Heart right ventricle (tissue), 16 donors: ENCODE measurements around the gene OPRM1. TPM values are rescaled to one million over a fixed set of nuclear protein-coding genes. Genes with fewer than 3 reads are reported as not detected.

Source experiments
- ATAC-seq, 8 donors: fragments of 200-7000 bp; cut with Tn5 transposase; one replicate each; pipeline ENCODE4 v1.9.1; 2020; ENCODE audit warnings: mild to moderate bottlenecking in 8 of 8, moderate library complexity in 8 of 8, moderate number of reproducible peaks in 1 of 8
- DNase-seq, 2 donors: peaks; one replicate each; pipeline ENCODE4 v3.0.0-alpha.2; 2020
- H3K27ac ChIP-seq, 10 donors: fragments of 200-600 bp; sonication (generic) in 2 of 10; one replicate each; pipeline versions ENCODE4 v1.5.0 to v1.8.0; 2020 to 2022; ENCODE audit warnings: mild to moderate bottlenecking in 3 of 10
- H3K27me3 ChIP-seq, 7 donors: fragments of 200-600 bp; one replicate each; pipeline ENCODE4 v1.8.0; 2021 to 2022; ENCODE audit warnings: mild to moderate bottlenecking in 2 of 7
- H3K36me3 ChIP-seq, 9 donors: fragments of 200-600 bp; sonication (generic) in 1 of 9; one replicate each; pipeline versions ENCODE4 v1.5.0 to v1.8.0; 2020 to 2022; ENCODE audit warnings: mild to moderate bottlenecking in 2 of 9
- H3K4me1 ChIP-seq, 9 donors: fragments of 200-600 bp; sonication (generic) in 1 of 9; one replicate each; pipeline versions ENCODE4 v1.5.0 to v1.8.0; 2020 to 2022; ENCODE audit warnings: mild to moderate bottlenecking in 4 of 9
- H3K4me3 ChIP-seq, 10 donors: fragments of 200-600 bp; sonication (generic) in 2 of 10; one replicate each; pipeline versions ENCODE4 v1.5.0 to v1.8.0; 2020 to 2022; ENCODE audit warnings: mild to moderate bottlenecking in 7 of 10, moderate library complexity in 2 of 10
- H3K9me3 ChIP-seq, 11 donors: fragments of 200-600 bp in 10 of 11; sonication (generic) in 2 of 11; one replicate each; pipeline versions ENCODE4 v1.5.0 to v1.8.0; 2013 to 2022; ENCODE audit warnings: mild to moderate bottlenecking in 2 of 11, control low read depth in 1 of 11, moderate library complexity in 1 of 11
- WGBS, 2 donors: extraction: QIAGEN DNeasy Blood & Tissue Kit; methylation state at CpG; one replicate each; pipeline ENCODE4 v1.1.7; 2013; ENCODE audit warnings: inconsistent platforms in 1 of 2; 5-methylcytosine and 5-hydroxymethylcytosine counted together
- intact Hi-C, 10 donors: fragments of 100-400 bp; cut with DNase I; formaldehyde crosslinking; loops; one replicate each; pipeline versions ENCODE4 v1.11.1 to v1.14.2; 2022
- polyA plus RNA-seq, 2 donors: library from polyadenylated mRNA; stranded (reverse); fragments of 200-250 nt; gene quantifications; one replicate each; pipeline ENCODE4 v1.2.3, GENCODE V29; 2013
- total RNA-seq, 10 donors: library from RNA; stranded (reverse); fragmentation: NEBNext Ultra II Directional in 3 of 10; extraction: Animal tissue kit (Norgen Biotek cat#: 25700) in 3 of 10; gene quantifications; one replicate each; pipeline versions ENCODE4 v1.2.1 to v1.2.4, GENCODE V29; 2021 to 2023
- TF ChIP-seq, protein P1 (sequence below), 9 donors: fragments of 200-600 bp; sonication (generic) in 2 of 9; IDR thresholded peaks; one replicate each; pipeline versions ENCODE4 v1.5.0 to v1.8.0; 2021 to 2022; ENCODE audit warnings: antibody characterized with exemption in 9 of 9, mild to moderate bottlenecking in 5 of 9, moderate library complexity in 1 of 9
- donor health status: Arrhythmogenic right ventricular cardiomyopathy.
- donor health status: ischemic (EF 13 %, LVEDD 7.1; RV severe dilation, severe dysfunction).
- donor health status: healthy with polysubstance abuse.
- donor health status: DM: no; HTN: yes; CAD: no.
- donor health status: DM: no; HTN: no; CAD: no.
- donor health status: ischemic (EF 25% LVEDD 6.9; RV normal size, moderate dysfunction).
- donor health status: ischemic (EF 25% LVEDD 5.7; RV mildly dilated, moderate dysfunction).
- donor health status: healthy.
- donor health status: DM: yes; HTN: yes; CAD: no.
- donor health status: Ischemic cardiomyopathy.
- donor health status: ischemic (EF 35%, LVEDD 5.7; RV mildly dilated, moderate dysfunction).
- donor health status: nonischemic (EF 11% LVEDD 7.7; RV severe dilation, severe dysfunction).
- donor health status: DM: yes; HTN: yes; CAD: no.
- donor health status: PGD.
- donor health status: ischemic (EF 29% LVEDD 5.4; RV normal size, mild dysfunction).
- donor health status: nonischemic (EF 23%, LVEDD 6.1; RV moderate dilation, normal function).

The OPRM1 gene
- total and polyA plus RNA-seq, 12 donors, result not detected

DNA sequence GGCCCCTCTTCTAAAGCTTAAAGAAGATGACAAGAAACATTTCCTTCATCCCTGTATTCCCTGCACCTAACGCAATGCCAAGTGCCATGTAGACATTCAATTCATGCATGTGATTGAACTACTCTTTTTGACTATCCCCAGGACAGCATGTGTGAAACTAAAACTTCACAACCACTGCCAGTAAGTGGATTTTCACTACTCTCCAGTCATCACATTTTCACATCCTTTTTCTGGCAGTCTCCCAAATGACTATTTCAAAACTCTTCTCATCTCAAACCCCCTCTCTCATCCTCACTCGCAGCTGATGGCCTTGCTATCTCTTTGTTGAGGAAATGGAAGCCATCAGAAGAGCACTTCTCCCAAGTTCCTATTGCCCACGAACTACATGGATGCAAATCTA lies 122.6 kb downstream of the OPRM1 start:
- Histone ChIP-seq H3K4me3 (no peak overlapping the region), H3K4me1 (peaks cover 0 to 61% (median 0%) of the 10 kb centered on the region in 9 donors), H3K36me3 (no peaks in the 10 kb centered on the region), H3K27me3 (no peaks in the 10 kb centered on the region), H3K27ac (no peak overlapping the region), H3K9me3 (peaks cover 0 to 7% (median 0%) of the 10 kb centered on the region in 11 donors)
- DNase-seq, result no peak
- TF ChIP-seq, protein P1, sequence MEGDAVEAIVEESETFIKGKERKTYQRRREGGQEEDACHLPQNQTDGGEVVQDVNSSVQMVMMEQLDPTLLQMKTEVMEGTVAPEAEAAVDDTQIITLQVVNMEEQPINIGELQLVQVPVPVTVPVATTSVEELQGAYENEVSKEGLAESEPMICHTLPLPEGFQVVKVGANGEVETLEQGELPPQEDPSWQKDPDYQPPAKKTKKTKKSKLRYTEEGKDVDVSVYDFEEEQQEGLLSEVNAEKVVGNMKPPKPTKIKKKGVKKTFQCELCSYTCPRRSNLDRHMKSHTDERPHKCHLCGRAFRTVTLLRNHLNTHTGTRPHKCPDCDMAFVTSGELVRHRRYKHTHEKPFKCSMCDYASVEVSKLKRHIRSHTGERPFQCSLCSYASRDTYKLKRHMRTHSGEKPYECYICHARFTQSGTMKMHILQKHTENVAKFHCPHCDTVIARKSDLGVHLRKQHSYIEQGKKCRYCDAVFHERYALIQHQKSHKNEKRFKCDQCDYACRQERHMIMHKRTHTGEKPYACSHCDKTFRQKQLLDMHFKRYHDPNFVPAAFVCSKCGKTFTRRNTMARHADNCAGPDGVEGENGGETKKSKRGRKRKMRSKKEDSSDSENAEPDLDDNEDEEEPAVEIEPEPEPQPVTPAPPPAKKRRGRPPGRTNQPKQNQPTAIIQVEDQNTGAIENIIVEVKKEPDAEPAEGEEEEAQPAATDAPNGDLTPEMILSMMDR (IDR thresholded peaks at IDR 0.05), result no peak
- ATAC-seq, result peak in 1 of 8 donors; percentile 38
- intact Hi-C loops, result loop anchor here in 1 of 10 donors (10.0 kb wide), 1 partner anchor 93 kb away; no protein-coding TSS in a partner anchor
- 79 to 82% methylated on average over 3 of the region's 3 CpGs for WGBS, 2 donors

DNA sequence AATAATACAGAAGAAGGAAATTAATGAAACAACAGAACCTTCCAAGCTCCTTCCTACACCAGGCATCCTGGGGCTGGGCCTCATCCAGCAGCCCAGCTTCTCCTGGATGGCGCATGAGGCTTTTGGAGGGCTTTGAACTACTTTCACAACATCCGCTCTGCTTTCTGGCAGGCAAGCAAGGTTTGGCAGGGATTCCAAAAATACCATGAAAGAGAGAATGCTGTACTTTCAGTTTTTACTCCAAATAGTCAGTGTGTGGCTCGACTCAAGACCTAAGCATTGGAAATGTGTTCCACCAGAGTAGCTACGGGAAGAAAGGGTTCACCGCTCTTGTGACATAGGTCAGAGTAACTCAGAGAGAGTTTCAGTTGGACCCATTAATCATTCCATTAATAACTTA lies 125.4 kb downstream of the OPRM1 start:
- intact Hi-C loops, result loop anchor here in 1 of 10 donors (10.0 kb wide), 1 partner anchor 90 kb away; no protein-coding TSS in a partner anchor
- H3K4me3 ChIP-seq, result no peak overlapping the region
- peaks cover 0 to 7% (median 0%) of the 10 kb centered on the region in 11 donors for H3K9me3 ChIP-seq
- no peaks in the 10 kb centered on the region for H3K36me3 ChIP-seq
- WGBS, 2 donors, result 65 to 78% methylated on average over 5 of the region's 5 CpGs
- H3K4me1 ChIP-seq, result peaks cover 0 to 68% (median 0%) of the 10 kb centered on the region in 9 donors
- H3K27me3 ChIP-seq, result no peaks in the 10 kb centered on the region
- DNase-seq, result no peak
- peak in 2 of 8 donors; percentile 44 to 52 for ATAC-seq
- H3K27ac ChIP-seq, result peak overlapping the region in 1 of 10 donors; percentile 52
- TF ChIP-seq, protein P1 (IDR thresholded peaks at IDR 0.05), result no peak

DNA sequence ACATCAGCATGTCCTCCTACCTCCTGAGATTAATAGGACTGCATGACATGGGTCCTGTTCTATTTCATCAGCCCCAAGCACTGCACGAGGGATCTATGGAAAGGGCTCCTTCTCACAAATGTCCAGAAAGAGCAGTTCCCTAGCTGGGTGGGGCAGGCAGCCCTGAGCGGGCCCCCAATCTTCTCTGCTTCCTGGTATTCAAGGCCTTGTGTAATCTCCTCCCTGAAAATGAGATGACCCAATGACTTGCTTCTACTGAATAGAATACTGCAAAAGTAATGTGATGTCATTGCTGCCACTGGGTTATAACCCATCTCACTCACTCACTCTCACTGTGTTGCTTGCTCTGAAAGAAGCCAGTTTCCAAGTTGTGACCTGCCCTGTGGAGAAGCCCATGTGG lies 126.4 kb downstream of the OPRM1 start:
- TF ChIP-seq, protein P1 (IDR thresholded peaks at IDR 0.05), result no peak
- no peak overlapping the region for H3K4me3 ChIP-seq
- H3K27ac ChIP-seq, result peak overlapping the region in 1 of 10 donors; percentile 58
- no peaks in the 10 kb centered on the region for H3K27me3 ChIP-seq
- no peak for DNase-seq
- 63 to 70% methylated on average over 2 of the region's 2 CpGs for WGBS, 2 donors
- peaks cover 0 to 72% (median 0%) of the 10 kb centered on the region in 9 donors for H3K4me1 ChIP-seq
- H3K36me3 ChIP-seq, result no peaks in the 10 kb centered on the region
- intact Hi-C loops, result loop anchor here in 1 of 10 donors (10.0 kb wide), 1 partner anchor 89 kb away; no protein-coding TSS in a partner anchor
- peaks cover 0 to 7% (median 0%) of the 10 kb centered on the region in 11 donors for H3K9me3 ChIP-seq
- ATAC-seq, result peak in 1 of 8 donors; percentile 38

DNA sequence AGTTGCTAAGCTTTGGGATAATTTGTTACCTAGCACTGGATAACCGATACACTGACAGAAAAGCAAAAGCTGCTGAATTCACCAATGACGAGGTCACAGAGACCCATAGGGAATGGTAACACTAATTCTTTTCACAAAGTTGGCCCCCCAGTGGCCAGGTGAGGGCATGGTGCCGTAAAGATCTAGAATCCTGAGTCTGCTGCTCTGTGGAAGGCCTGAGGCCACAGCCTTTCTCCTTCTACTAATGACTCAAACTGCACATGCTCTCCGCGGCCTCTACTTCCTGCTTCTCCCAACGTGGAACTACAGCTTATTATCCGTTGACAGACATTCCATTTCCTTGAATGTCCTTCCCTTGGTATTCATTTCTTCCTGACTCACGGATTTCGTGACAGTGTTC lies 127.1 kb downstream of the OPRM1 start:
- TF ChIP-seq, protein P1 (IDR thresholded peaks at IDR 0.05), result no peak
- WGBS, 2 donors, result 86 to 91% methylated on average over 9 of the region's 9 CpGs
- Histone ChIP-seq H3K27ac (peak overlapping the region in 1 of 10 donors; percentile 58), H3K4me1 (peaks cover 0 to 73% (median 0%) of the 10 kb centered on the region in 9 donors), H3K36me3 (no peaks in the 10 kb centered on the region), H3K4me3 (no peak overlapping the region), H3K27me3 (no peaks in the 10 kb centered on the region), H3K9me3 (peaks cover 0 to 7% (median 0%) of the 10 kb centered on the region in 11 donors)
- intact Hi-C loops, result loop anchor here in 1 of 10 donors (10.0 kb wide), 1 partner anchor 89 kb away; no protein-coding TSS in a partner anchor
- ATAC-seq (no peak), DNase-seq (no peak)
